Erythroblast (primary cell): ENCODE data around the gene USP26.
"Not testable (repeated sequence)": the region's sequence is repeated elsewhere in the genome, so short reads cannot be mapped to it uniquely, and the experiment has no call there.

ENCODE experiments used
- DNase-seq, 2 experiments: peaks; one replicate each; lab custom pipeline; 2025; lab: John Stamatoyannopoulos, UW
- GATA1 ChIP-seq: IDR thresholded peaks from 2 replicates; pipeline ENCODE4 v1.6.1; 2011; ENCODE audit warnings: low read depth, mild to moderate bottlenecking, control low read depth, low read length, moderate library complexity
- POLR2A ChIP-seq: IDR thresholded peaks from 2 replicates; pipeline ENCODE4 v1.6.1; 2011; ENCODE audit warnings: mild to moderate bottlenecking, low read length

Gene USP26

GRCh38 chrX:133056341-133056740, 40.6 kb downstream of the USP26 start:
- no peak for DNase-seq
- TF ChIP-seq POLR2A (no peak), GATA1 (no peak)

- no peak for DNase-seq
- TF ChIP-seq POLR2A (no peak), GATA1 (no peak)
These were observed 42.0 kb downstream of the USP26 start for GRCh38 chrX:133054761-133055405.

GRCh38 chrX:133053861-133054598, 42.9 kb downstream of the USP26 start:
- TF ChIP-seq GATA1, result no peak
- DNase-seq, result no peak

GRCh38 chrX:133048751-133049150, 48.2 kb downstream of the USP26 start:
- DNase-seq, result no peak
- TF ChIP-seq POLR2A, result no peak
- no peak for TF ChIP-seq GATA1

GRCh38 chrX:133046601-133047000, 50.3 kb downstream of the USP26 start:
- DNase-seq, result no peak
- no peak for TF ChIP-seq GATA1
- TF ChIP-seq POLR2A, result no peak

GRCh38 chrX:133045986-133046385, 50.9 kb downstream of the USP26 start:
- TF ChIP-seq GATA1, result no peak
- TF ChIP-seq POLR2A, result no peak
- no peak for DNase-seq

- not testable (repeated sequence) for DNase-seq
These were observed 52.6 kb downstream of the USP26 start for GRCh38 chrX:133044145-133044786.

GRCh38 chrX:133042260-133042659, 54.6 kb downstream of the USP26 start:
- no peak for TF ChIP-seq GATA1
- no peak for TF ChIP-seq POLR2A
- no peak for DNase-seq

GRCh38 chrX:133033010-133033409, 63.9 kb downstream of the USP26 start:
- TF ChIP-seq GATA1 (no peak), POLR2A (no peak)
- DNase-seq, result no peak

- no peak for DNase-seq
- TF ChIP-seq POLR2A (no peak), GATA1 (no peak)
These were observed 78.7 kb downstream of the USP26 start for GRCh38 chrX:133018229-133018628.

GRCh38 chrX:133007458-133007857, 89.5 kb downstream of the USP26 start:
- TF ChIP-seq POLR2A, result no peak
- no peak for TF ChIP-seq GATA1
- no peak for DNase-seq

- no peak for TF ChIP-seq POLR2A
- TF ChIP-seq GATA1, result no peak
- no peak for DNase-seq
These were observed 91.3 kb downstream of the USP26 start for GRCh38 chrX:133005616-133006015.

GRCh38 chrX:133005042-133005441, 91.9 kb downstream of the USP26 start:
- DNase-seq, result peak; percentile 0 to 5
- TF ChIP-seq GATA1, result no peak
- no peak for TF ChIP-seq POLR2A

- no peak for DNase-seq
- TF ChIP-seq POLR2A, result no peak
- no peak for TF ChIP-seq GATA1
These were observed 97.7 kb downstream of the USP26 start for GRCh38 chrX:132999209-132999608.

- TF ChIP-seq POLR2A (no peak), GATA1 (no peak)
- DNase-seq, result no peak
These were observed 106.1 kb downstream of the USP26 start for GRCh38 chrX:132990835-132991234.

GRCh38 chrX:132986556-132986955, 110.4 kb downstream of the USP26 start:
- TF ChIP-seq POLR2A (no peak), GATA1 (no peak)
- DNase-seq, result no peak
